ENCODE measurements around the gene CCNI2. TPM values are rescaled to one million over a fixed set of nuclear protein-coding genes. Genes with fewer than 3 reads are reported as not detected.

CCNI2 gene
- total and polyA plus RNA-seq, 3 donors from 2014 or later = 1.1 to 4.5 (median 2.7) TPM

GRCh38 chr5:132774896-132775295 is 27.7 kb downstream of the CCNI2 start:
- Histone ChIP-seq H3K4me3 (no peak overlapping the region), H3K27me3 (no peaks in the 10 kb centered on the region), H3K36me3 (ENCODE audit: low read depth, missing control alignments) (no peaks in the 10 kb centered on the region), H3K9me3 (no peaks in the 10 kb centered on the region), H3K4me1 (peaks cover 26% of the 10 kb centered on the region), H3K27ac (no peak overlapping the region)
- intact Hi-C loops (cut with DNase I; ENCODE audit: low total_unique reads) = no loop called here
- WGBS, 2 donors = 78 to 83% methylated on average over 5 of the region's 5 CpGs
- no peak for DNase-seq
- TF ChIP-seq POLR2A (IDR thresholded peaks at IDR 0.05) = no peak
- TF ChIP-seq, protein P1, sequence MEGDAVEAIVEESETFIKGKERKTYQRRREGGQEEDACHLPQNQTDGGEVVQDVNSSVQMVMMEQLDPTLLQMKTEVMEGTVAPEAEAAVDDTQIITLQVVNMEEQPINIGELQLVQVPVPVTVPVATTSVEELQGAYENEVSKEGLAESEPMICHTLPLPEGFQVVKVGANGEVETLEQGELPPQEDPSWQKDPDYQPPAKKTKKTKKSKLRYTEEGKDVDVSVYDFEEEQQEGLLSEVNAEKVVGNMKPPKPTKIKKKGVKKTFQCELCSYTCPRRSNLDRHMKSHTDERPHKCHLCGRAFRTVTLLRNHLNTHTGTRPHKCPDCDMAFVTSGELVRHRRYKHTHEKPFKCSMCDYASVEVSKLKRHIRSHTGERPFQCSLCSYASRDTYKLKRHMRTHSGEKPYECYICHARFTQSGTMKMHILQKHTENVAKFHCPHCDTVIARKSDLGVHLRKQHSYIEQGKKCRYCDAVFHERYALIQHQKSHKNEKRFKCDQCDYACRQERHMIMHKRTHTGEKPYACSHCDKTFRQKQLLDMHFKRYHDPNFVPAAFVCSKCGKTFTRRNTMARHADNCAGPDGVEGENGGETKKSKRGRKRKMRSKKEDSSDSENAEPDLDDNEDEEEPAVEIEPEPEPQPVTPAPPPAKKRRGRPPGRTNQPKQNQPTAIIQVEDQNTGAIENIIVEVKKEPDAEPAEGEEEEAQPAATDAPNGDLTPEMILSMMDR (IDR thresholded peaks at IDR 0.05) = no peak

- WGBS, 2 donors = 32 to 45% methylated on average over 7 of the region's 7 CpGs
- intact Hi-C loops (cut with DNase I; ENCODE audit: low total_unique reads) = no loop called here
- Histone ChIP-seq H3K36me3 (ENCODE audit: low read depth, missing control alignments) (no peaks in the 10 kb centered on the region), H3K9me3 (no peaks in the 10 kb centered on the region), H3K4me1 (peaks cover 26% of the 10 kb centered on the region), H3K4me3 (no peak overlapping the region), H3K27ac (peak overlapping the region in 1 of 2 donors; percentile 71), H3K27me3 (no peaks in the 10 kb centered on the region)
- TF ChIP-seq, protein P1 (IDR thresholded peaks at IDR 0.05) = no peak
- TF ChIP-seq POLR2A (IDR thresholded peaks at IDR 0.05) = no peak
- no peak for DNase-seq
Measured at GRCh38 chr5:132775476-132775961, 28.3 kb downstream of the CCNI2 start.

GRCh38 chr5:132776131-132776937 is 29.1 kb downstream of the CCNI2 start:
- WGBS, 2 donors = 4 to 8% methylated on average over 7 to 28 of the region's 39 CpGs
- peaks cover 21% of the 10 kb centered on the region for H3K4me1 ChIP-seq
- no peak for DNase-seq

GRCh38 chr5:132776938-132777208 is 29.6 kb downstream of the CCNI2 start:
- intact Hi-C loops (cut with DNase I; ENCODE audit: low total_unique reads) = no loop called here
- H3K4me1 ChIP-seq = peaks cover 15% of the 10 kb centered on the region
- H3K27me3 ChIP-seq = no peaks in the 10 kb centered on the region
- H3K27ac ChIP-seq = peak overlapping the region in 1 of 2 donors; percentile 71
- 1% methylated on average over 32 of the region's 40 CpGs; no CpG with 5 or more reads in 1 of the 2 donors for WGBS, 2 donors
- no peaks in the 10 kb centered on the region for H3K36me3 ChIP-seq (ENCODE audit: low read depth, missing control alignments)
- DNase-seq = no peak
- no peak for TF ChIP-seq POLR2A (IDR thresholded peaks at IDR 0.05)
- TF ChIP-seq, protein P1 (IDR thresholded peaks at IDR 0.05) = no peak
- no peaks in the 10 kb centered on the region for H3K9me3 ChIP-seq
- peak overlapping the region; percentile 75 to 82 for H3K4me3 ChIP-seq

More at GRCh38 chr5:132776131-132776937, 29.1 kb downstream of the CCNI2 start:
- no peaks in the 10 kb centered on the region for H3K27me3 ChIP-seq
- intact Hi-C loops (cut with DNase I; ENCODE audit: low total_unique reads) = no loop called here
- TF ChIP-seq, protein P1 (IDR thresholded peaks at IDR 0.05) = no peak
- no peak for TF ChIP-seq POLR2A (IDR thresholded peaks at IDR 0.05)
- no peaks in the 10 kb centered on the region for H3K36me3 ChIP-seq (ENCODE audit: low read depth, missing control alignments)
- H3K4me3 ChIP-seq = peak overlapping the region; percentile 75 to 82
- peak overlapping the region; percentile 24 to 71 for H3K27ac ChIP-seq
- H3K9me3 ChIP-seq = no peaks in the 10 kb centered on the region

Data from testis (tissue), 3 donors.